ENCODE measurements around the gene OR2F1. TPM values are rescaled to one million over a fixed set of nuclear protein-coding genes. Genes with fewer than 3 reads are reported as not detected.

OR2F1 gene
- total RNA-seq, 2 experiments from 2014 or later = not detected

DNA sequence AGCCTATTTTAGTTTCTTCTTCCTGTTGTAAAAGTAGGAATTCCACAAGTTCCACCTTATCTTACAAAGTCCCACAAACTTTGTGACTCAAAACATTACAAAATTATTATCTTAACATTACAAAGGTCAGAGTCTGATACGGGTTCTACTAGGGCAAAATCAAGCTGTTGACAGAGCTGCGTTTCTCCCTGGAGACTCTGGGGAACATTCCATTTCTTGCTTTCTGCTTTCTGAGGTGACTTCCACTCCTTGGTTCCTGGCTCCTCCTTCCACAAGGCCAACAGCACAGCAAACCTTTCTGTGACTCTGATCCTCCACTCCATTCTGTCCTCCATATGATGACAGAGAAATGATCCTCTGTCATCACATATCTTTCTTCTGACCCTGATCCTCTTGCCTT, 10.6 kb downstream of the OR2F1 start:
- no peaks in the 10 kb centered on the region for H3K36me3 Mint-ChIP-seq
- no peaks in the 10 kb centered on the region for H3K4me1 Mint-ChIP-seq (ENCODE audit: low read depth)
- no peak for DNase-seq
- no peak overlapping the region for H3K4me3 Mint-ChIP-seq
- H3K9me3 Mint-ChIP-seq = no peaks in the 10 kb centered on the region
- intact Hi-C loops (cut with micrococcal nuclease) = no loop called here
- ChIA-PET CTCF (no interaction called here), POLR2A (no interaction called here)
- no peak overlapping the region for H3K27ac Mint-ChIP-seq
- peaks cover 8% of the 10 kb centered on the region for H3K27me3 Mint-ChIP-seq

DNA sequence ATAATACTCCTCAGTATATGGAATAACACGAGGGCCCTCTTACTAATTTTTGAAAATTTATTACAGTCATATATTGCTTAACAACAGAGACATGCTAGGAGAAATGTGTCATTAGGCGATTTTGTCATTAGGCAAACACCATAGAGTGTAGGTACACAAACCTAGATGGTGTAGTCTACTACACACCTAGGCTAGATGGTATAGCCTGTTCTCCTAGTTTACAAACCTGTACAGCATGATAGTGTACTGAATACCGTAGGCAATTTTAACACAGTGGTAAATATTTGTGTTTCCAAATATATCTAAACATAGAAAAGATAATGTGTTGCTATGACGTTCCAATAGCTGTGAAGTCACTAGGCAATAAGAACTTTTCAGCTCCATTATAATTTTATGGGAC, 12.8 kb downstream of the OR2F1 start:
- no peak for DNase-seq
- Mint-ChIP-seq H3K36me3 (no peaks in the 10 kb centered on the region), H3K4me1 (ENCODE audit: low read depth) (no peaks in the 10 kb centered on the region), H3K4me3 (no peak overlapping the region), H3K27ac (no peak overlapping the region), H3K27me3 (peaks cover 2% of the 10 kb centered on the region), H3K9me3 (no peaks in the 10 kb centered on the region)
- intact Hi-C loops (cut with micrococcal nuclease) = no loop called here
- CTCF ChIA-PET = no interaction called here
- POLR2A ChIA-PET = no interaction called here

DNA sequence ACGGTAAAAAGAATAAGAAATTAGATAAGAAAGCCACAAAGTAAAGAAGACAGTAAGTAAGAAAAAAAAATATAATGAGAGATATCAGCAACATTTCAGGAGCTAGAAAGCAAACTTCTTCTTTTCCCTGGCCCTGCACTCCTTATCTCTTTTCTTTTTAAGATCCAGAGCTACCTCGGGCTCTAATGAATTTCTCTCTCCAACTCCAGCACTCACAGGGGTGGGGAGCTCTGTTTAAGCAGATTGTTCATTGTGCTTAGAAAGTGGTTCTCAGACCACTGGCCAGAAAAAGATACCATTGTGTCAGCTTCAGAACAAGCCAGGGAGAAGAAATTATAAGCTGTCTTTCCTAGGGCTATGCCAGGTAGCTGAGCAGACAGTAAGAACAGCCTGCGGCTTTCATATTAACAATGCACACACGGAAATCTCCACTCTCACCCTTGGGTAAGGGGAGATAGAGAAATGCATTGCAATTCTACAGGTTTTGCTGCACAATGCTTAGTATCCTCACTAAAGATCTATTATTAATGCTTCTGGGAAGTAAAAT, 19.3 kb downstream of the OR2F1 start:
- Mint-ChIP-seq H3K27ac (no peak overlapping the region), H3K9me3 (no peaks in the 10 kb centered on the region), H3K4me3 (no peak overlapping the region), H3K27me3 (peaks cover 5% of the 10 kb centered on the region), H3K36me3 (no peaks in the 10 kb centered on the region), H3K4me1 (ENCODE audit: low read depth) (no peaks in the 10 kb centered on the region)
- DNase-seq = no peak
- POLR2A ChIA-PET = no interaction called here
- intact Hi-C loops (cut with micrococcal nuclease) = no loop called here
- CTCF ChIA-PET = no interaction called here

GRCh38 chr7:143974459-143974858, 19.8 kb downstream of the OR2F1 start:
- no peak overlapping the region for H3K4me3 Mint-ChIP-seq
- H3K4me1 Mint-ChIP-seq (ENCODE audit: low read depth) = no peaks in the 10 kb centered on the region
- H3K27me3 Mint-ChIP-seq = peaks cover 5% of the 10 kb centered on the region
- no peaks in the 10 kb centered on the region for H3K36me3 Mint-ChIP-seq
- POLR2A ChIA-PET = no interaction called here
- intact Hi-C loops (cut with micrococcal nuclease) = no loop called here
- H3K9me3 Mint-ChIP-seq = no peaks in the 10 kb centered on the region
- CTCF ChIA-PET = no interaction called here
- DNase-seq = no peak
- H3K27ac Mint-ChIP-seq = no peak overlapping the region

- CTCF ChIA-PET = no interaction called here
Observed at GRCh38 chr7:143975617-143976016, 21.0 kb downstream of the OR2F1 start.

GRCh38 chr7:143978585-143978984, 23.9 kb downstream of the OR2F1 start:
- intact Hi-C loops (cut with micrococcal nuclease) = no loop called here
- CTCF ChIA-PET = no interaction called here
- POLR2A ChIA-PET = no interaction called here
- Mint-ChIP-seq H3K4me1 (ENCODE audit: low read depth) (no peaks in the 10 kb centered on the region), H3K36me3 (no peaks in the 10 kb centered on the region), H3K27me3 (peaks cover 5% of the 10 kb centered on the region), H3K9me3 (no peaks in the 10 kb centered on the region), H3K27ac (no peak overlapping the region), H3K4me3 (no peak overlapping the region)
- DNase-seq = no peak

More at GRCh38 chr7:143975617-143976016, 21.0 kb downstream of the OR2F1 start:
- Mint-ChIP-seq H3K36me3 (no peaks in the 10 kb centered on the region), H3K27me3 (peaks cover 5% of the 10 kb centered on the region), H3K27ac (no peak overlapping the region), H3K9me3 (no peaks in the 10 kb centered on the region), H3K4me3 (no peak overlapping the region), H3K4me1 (ENCODE audit: low read depth) (no peaks in the 10 kb centered on the region)
- POLR2A ChIA-PET = no interaction called here
- DNase-seq = no peak
- intact Hi-C loops (cut with micrococcal nuclease) = no loop called here

GRCh38 chr7:143979359-143979758, 24.7 kb downstream of the OR2F1 start:
- DNase-seq = no peak
- Mint-ChIP-seq H3K4me3 (no peak overlapping the region), H3K9me3 (no peaks in the 10 kb centered on the region), H3K27ac (no peak overlapping the region), H3K4me1 (ENCODE audit: low read depth) (no peaks in the 10 kb centered on the region), H3K27me3 (peaks cover 5% of the 10 kb centered on the region), H3K36me3 (no peaks in the 10 kb centered on the region)
- intact Hi-C loops (cut with micrococcal nuclease) = no loop called here
- POLR2A ChIA-PET = no interaction called here
- CTCF ChIA-PET = no interaction called here

- DNase-seq = no peak
- intact Hi-C loops (cut with micrococcal nuclease) = no loop called here
- Mint-ChIP-seq H3K27me3 (peaks cover 3% of the 10 kb centered on the region), H3K4me3 (no peak overlapping the region), H3K4me1 (ENCODE audit: low read depth) (no peaks in the 10 kb centered on the region), H3K9me3 (no peaks in the 10 kb centered on the region), H3K27ac (no peak overlapping the region), H3K36me3 (no peaks in the 10 kb centered on the region)
- ChIA-PET CTCF (no interaction called here), POLR2A (no interaction called here)
Observed at GRCh38 chr7:143979998-143980397, 25.4 kb downstream of the OR2F1 start.

- peaks cover 2% of the 10 kb centered on the region for H3K27me3 Mint-ChIP-seq
- POLR2A ChIA-PET = no interaction called here
- H3K9me3 Mint-ChIP-seq = no peaks in the 10 kb centered on the region
- no peaks in the 10 kb centered on the region for H3K4me1 Mint-ChIP-seq (ENCODE audit: low read depth)
- DNase-seq = no peak
- CTCF ChIA-PET = no interaction called here
- H3K4me3 Mint-ChIP-seq = no peak overlapping the region
- no peak overlapping the region for H3K27ac Mint-ChIP-seq
- no peaks in the 10 kb centered on the region for H3K36me3 Mint-ChIP-seq
- intact Hi-C loops (cut with micrococcal nuclease) = no loop called here
Observed at GRCh38 chr7:143980746-143981510, 26.3 kb downstream of the OR2F1 start.

- intact Hi-C loops (cut with micrococcal nuclease) = no loop called here
- CTCF ChIA-PET = no interaction called here
- Mint-ChIP-seq H3K27me3 (no peaks in the 10 kb centered on the region), H3K4me3 (no peak overlapping the region), H3K9me3 (no peaks in the 10 kb centered on the region), H3K36me3 (no peaks in the 10 kb centered on the region), H3K27ac (no peak overlapping the region), H3K4me1 (ENCODE audit: low read depth) (peaks cover 9% of the 10 kb centered on the region)
- POLR2A ChIA-PET = no interaction called here
- no peak for DNase-seq
Observed at GRCh38 chr7:143983960-143984359, 29.3 kb downstream of the OR2F1 start.

- Mint-ChIP-seq H3K27me3 (peaks cover 6% of the 10 kb centered on the region), H3K4me1 (ENCODE audit: low read depth) (peaks cover 9% of the 10 kb centered on the region), H3K36me3 (no peaks in the 10 kb centered on the region), H3K9me3 (peaks cover 13% of the 10 kb centered on the region), H3K4me3 (no peak overlapping the region), H3K27ac (no peak overlapping the region)
- no peak for DNase-seq
- intact Hi-C loops (cut with micrococcal nuclease) = no loop called here
- POLR2A ChIA-PET = no interaction called here
- CTCF ChIA-PET = no interaction called here
Observed at GRCh38 chr7:143987513-143987912, 32.9 kb downstream of the OR2F1 start.

DNA sequence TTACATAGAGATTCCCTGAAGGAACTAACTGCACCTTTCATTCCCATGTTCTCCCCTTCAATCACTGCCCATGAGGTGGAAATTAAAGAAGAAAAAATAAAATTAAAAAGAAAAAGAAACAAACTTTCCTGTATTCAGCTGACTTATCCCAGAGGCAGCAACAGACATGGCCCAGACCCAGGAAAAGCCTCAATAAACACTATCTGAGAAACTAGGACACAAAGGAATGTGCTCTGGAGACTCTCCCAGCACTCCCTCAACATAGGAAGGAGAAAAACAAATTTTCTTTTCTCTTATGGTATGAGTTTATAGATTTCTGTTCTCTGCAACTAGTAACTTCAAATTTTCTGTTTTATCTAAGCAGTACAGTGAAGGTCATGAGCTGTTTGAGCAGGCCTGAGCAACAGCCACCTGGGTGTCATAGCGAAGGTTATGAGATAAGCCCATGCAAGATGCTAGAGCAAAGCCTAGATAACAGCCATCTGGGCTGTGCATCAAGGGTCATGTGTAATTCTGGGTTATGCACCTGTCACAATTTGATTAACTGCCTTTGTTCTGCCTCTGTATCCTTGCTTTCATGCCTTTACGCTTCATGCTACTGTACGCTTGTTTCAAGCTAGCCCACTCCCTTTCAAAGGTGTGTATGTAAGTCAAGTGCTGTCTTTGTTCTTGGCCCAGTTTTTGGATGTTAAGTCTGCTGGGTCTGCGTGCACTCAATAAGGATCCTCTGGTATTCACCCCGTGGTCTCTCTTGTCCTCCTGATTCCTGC, 34.5 kb downstream of the OR2F1 start:
- POLR2A ChIA-PET = no interaction called here
- Mint-ChIP-seq H3K4me1 (ENCODE audit: low read depth) (peaks cover 9% of the 10 kb centered on the region), H3K27ac (no peak overlapping the region), H3K4me3 (no peak overlapping the region), H3K27me3 (peaks cover 6% of the 10 kb centered on the region), H3K36me3 (no peaks in the 10 kb centered on the region), H3K9me3 (peaks cover 13% of the 10 kb centered on the region)
- intact Hi-C loops (cut with micrococcal nuclease) = no loop called here
- no peak for DNase-seq
- CTCF ChIA-PET = no interaction called here

- Mint-ChIP-seq H3K4me3 (no peak overlapping the region), H3K27ac (no peak overlapping the region), H3K4me1 (ENCODE audit: low read depth) (peaks cover 2% of the 10 kb centered on the region), H3K36me3 (no peaks in the 10 kb centered on the region), H3K9me3 (peaks cover 13% of the 10 kb centered on the region), H3K27me3 (peaks cover 6% of the 10 kb centered on the region)
- ChIA-PET POLR2A (no interaction called here), CTCF (no interaction called here)
- intact Hi-C loops (cut with micrococcal nuclease) = no loop called here
- no peak for DNase-seq
Observed at GRCh38 chr7:143992670-143993069, 38.0 kb downstream of the OR2F1 start.
